Measurements from ENCODE around the gene SEC23IP. TPM values are rescaled to one million over a fixed set of nuclear protein-coding genes. Genes with fewer than 3 reads are reported as not detected.

Gene SEC23IP
- total RNA-seq, 4 donors from 2014 or later, result 15.4 to 51.3 (median 31.1) TPM

DNA sequence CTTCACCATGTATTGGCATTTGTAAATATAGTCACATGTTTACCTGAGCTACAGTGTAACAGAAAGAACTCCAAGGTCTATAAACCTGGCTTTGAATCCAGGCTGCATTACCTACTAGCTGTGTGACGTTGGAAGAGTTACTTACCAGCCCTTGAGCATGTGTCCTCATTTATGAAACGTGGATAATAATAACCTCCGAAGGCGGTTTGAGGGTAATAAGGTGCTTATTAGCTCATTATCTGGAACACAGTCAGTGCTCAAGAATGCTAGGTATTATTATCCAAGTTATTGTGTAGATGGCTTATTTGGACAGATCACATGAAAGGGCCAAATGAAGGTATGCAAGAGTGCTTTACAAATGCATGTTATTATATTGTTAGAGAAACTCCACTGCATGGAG, 64.9 kb downstream of the SEC23IP start:
- Histone ChIP-seq H3K27me3 (no peaks in the 10 kb centered on the region), H3K9me3 (no peaks in the 10 kb centered on the region), H3K27ac (no peak overlapping the region), H3K4me1 (no peaks in the 10 kb centered on the region), H3K36me3 (no peaks in the 10 kb centered on the region), H3K4me3 (no peak overlapping the region)
- no peak for ATAC-seq
- no peak for TF ChIP-seq EP300 (IDR thresholded peaks at IDR 0.05)
- TF ChIP-seq POLR2AphosphoS5 (IDR thresholded peaks at IDR 0.05), result no peak
- TF ChIP-seq, protein P1, sequence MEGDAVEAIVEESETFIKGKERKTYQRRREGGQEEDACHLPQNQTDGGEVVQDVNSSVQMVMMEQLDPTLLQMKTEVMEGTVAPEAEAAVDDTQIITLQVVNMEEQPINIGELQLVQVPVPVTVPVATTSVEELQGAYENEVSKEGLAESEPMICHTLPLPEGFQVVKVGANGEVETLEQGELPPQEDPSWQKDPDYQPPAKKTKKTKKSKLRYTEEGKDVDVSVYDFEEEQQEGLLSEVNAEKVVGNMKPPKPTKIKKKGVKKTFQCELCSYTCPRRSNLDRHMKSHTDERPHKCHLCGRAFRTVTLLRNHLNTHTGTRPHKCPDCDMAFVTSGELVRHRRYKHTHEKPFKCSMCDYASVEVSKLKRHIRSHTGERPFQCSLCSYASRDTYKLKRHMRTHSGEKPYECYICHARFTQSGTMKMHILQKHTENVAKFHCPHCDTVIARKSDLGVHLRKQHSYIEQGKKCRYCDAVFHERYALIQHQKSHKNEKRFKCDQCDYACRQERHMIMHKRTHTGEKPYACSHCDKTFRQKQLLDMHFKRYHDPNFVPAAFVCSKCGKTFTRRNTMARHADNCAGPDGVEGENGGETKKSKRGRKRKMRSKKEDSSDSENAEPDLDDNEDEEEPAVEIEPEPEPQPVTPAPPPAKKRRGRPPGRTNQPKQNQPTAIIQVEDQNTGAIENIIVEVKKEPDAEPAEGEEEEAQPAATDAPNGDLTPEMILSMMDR (IDR thresholded peaks at IDR 0.05), result no peak
- no peak for TF ChIP-seq POLR2A (IDR thresholded peaks at IDR 0.05)
- WGBS, 2 donors (ENCODE audit: low coverage in 1 of 2), result 68 to 100% methylated on average over 1 to 4 of the region's 4 CpGs

DNA sequence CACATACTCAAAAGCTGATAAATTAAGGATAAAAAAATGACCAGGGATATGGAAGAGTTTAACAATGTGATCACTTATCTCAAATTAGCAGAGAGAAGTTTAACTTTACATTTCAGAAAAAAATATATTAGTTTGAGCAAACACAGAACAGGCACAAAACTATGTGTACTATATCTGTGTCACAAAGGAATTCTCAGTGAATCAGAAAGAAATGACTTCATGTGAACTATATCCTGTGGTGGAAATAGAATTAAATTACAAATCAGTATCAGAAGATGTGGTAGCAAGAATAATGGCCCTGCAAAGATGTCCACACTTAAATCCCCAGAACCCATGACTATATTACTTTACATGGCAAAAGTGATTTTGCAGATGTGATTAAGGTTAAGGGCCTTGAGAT, 70.3 kb downstream of the SEC23IP start:
- Histone ChIP-seq H3K4me1 (no peaks in the 10 kb centered on the region), H3K9me3 (peaks cover 0 to 19% (median 0%) of the 10 kb centered on the region in 3 donors), H3K36me3 (no peaks in the 10 kb centered on the region), H3K27me3 (no peaks in the 10 kb centered on the region), H3K4me3 (no peak overlapping the region), H3K27ac (no peak overlapping the region)
- TF ChIP-seq POLR2AphosphoS5 (IDR thresholded peaks at IDR 0.05) (no peak), POLR2A (IDR thresholded peaks at IDR 0.05) (no peak), EP300 (IDR thresholded peaks at IDR 0.05) (no peak)
- TF ChIP-seq, protein P1 (IDR thresholded peaks at IDR 0.05), result no peak
- no peak for ATAC-seq

DNA sequence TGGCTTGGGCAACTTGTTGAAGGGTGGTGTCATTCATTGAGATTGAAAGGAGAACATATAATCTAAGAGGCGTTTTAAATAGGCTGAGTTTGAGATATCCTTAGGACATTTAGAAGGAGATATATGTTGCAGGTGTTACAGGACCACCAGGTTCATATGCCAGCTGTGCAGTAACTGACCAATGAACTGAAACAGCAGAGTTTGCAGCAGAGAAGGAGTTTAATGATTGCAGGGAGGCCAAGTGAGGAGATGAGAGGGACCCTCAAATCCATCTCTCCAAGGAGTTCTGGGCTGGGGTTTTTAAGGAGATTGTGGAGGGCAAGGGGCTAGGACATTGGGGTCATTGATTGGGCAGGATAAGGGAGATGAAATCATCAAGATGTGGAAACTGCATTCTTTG, 74.5 kb downstream of the SEC23IP start:
- no peaks in the 10 kb centered on the region for H3K27me3 ChIP-seq
- no peak overlapping the region for H3K27ac ChIP-seq
- no peak for ATAC-seq
- H3K4me1 ChIP-seq, result no peaks in the 10 kb centered on the region
- WGBS, 2 donors (ENCODE audit: low coverage in 1 of 2), result 78 to 87% methylated on average over 1 of the region's 1 CpG
- no peak overlapping the region for H3K4me3 ChIP-seq
- H3K9me3 ChIP-seq, result peaks cover 0 to 22% (median 0%) of the 10 kb centered on the region in 3 donors
- no peak for TF ChIP-seq EP300 (IDR thresholded peaks at IDR 0.05)
- no peak for TF ChIP-seq POLR2A (IDR thresholded peaks at IDR 0.05)
- TF ChIP-seq, protein P1 (IDR thresholded peaks at IDR 0.05), result no peak
- no peak for TF ChIP-seq POLR2AphosphoS5 (IDR thresholded peaks at IDR 0.05)
- no peaks in the 10 kb centered on the region for H3K36me3 ChIP-seq

DNA sequence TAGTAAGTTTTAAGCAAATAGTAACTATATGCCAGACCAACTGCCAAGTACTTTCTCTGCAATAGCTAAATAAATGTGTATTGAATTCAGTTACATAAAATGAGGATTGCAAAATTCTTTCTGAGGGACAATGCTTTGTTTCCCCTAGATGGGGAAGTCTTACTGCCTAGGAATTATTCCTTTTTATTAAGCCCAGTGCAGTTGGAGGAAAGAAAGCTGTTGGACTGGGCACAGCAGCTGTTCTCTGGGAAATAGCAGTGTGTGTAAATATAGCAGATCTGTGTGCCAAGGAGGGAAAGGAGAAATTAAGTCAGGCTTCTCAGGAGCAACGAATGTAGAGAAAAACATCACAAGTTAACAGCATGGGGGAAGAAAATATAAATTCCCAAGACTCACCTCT, 77.1 kb downstream of the SEC23IP start:
- no peak for ATAC-seq
- H3K27ac ChIP-seq, result no peak overlapping the region
- H3K4me1 ChIP-seq, result no peaks in the 10 kb centered on the region
- TF ChIP-seq POLR2A (IDR thresholded peaks at IDR 0.05), result no peak
- TF ChIP-seq EP300 (IDR thresholded peaks at IDR 0.05), result no peak
- TF ChIP-seq POLR2AphosphoS5 (IDR thresholded peaks at IDR 0.05), result no peak
- TF ChIP-seq, protein P1 (IDR thresholded peaks at IDR 0.05), result no peak
- no peaks in the 10 kb centered on the region for H3K36me3 ChIP-seq
- H3K27me3 ChIP-seq, result no peaks in the 10 kb centered on the region
- 44 to 56% methylated on average over 1 of the region's 1 CpG for WGBS, 2 donors (ENCODE audit: low coverage in 1 of 2)
- peaks cover 0 to 16% (median 0%) of the 10 kb centered on the region in 3 donors for H3K9me3 ChIP-seq
- H3K4me3 ChIP-seq, result no peak overlapping the region

DNA sequence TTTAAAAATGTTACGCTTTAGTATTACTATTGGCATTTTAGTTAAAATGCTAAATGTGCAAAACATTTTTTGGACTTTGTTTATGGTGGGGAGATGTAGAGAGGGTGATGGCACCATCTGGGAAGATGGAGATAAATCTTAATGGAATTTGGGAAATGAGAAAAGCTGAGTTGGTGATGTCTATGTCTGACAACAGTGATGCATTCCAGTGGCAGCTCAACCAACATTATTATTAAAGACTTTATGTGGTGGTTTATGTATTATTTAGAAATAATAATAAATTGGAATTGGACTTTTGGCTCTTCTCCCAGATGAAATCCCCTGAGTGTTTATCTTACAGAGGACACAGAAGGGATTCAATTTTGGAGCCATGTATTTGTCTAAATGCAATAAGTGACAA, 77.6 kb downstream of the SEC23IP start:
- H3K36me3 ChIP-seq, result no peaks in the 10 kb centered on the region
- peaks cover 0 to 16% (median 0%) of the 10 kb centered on the region in 3 donors for H3K9me3 ChIP-seq
- no peaks in the 10 kb centered on the region for H3K4me1 ChIP-seq
- H3K27ac ChIP-seq, result no peak overlapping the region
- ATAC-seq, result no peak
- TF ChIP-seq POLR2AphosphoS5 (IDR thresholded peaks at IDR 0.05) (no peak), EP300 (IDR thresholded peaks at IDR 0.05) (no peak), POLR2A (IDR thresholded peaks at IDR 0.05) (no peak)
- TF ChIP-seq, protein P1 (IDR thresholded peaks at IDR 0.05), result no peak
- H3K27me3 ChIP-seq, result no peaks in the 10 kb centered on the region
- no peak overlapping the region for H3K4me3 ChIP-seq
- WGBS, 2 donors (ENCODE audit: low coverage in 1 of 2), result 60 to 67% methylated on average over 1 of the region's 1 CpG
